K562 (cell line): ENCODE measurements around the gene TFF3. TPM values are rescaled to one million over a fixed set of nuclear protein-coding genes. Genes with fewer than 3 reads are reported as not detected.

Experiments
- ELF2 ChIP-seq: fragments of 250-450 bp; sonication (Bioruptor Pico); IDR thresholded peaks from 2 replicates; pipeline ENCODE4 v1.5.0; 2021; ENCODE audit warnings: mild to moderate bottlenecking
- EP400 ChIP-seq: fragments of 450-650 bp; IDR thresholded peaks from 2 replicates; pipeline ENCODE4 v1.6.1; 2017; ENCODE audit warnings: antibody characterized with exemption, mild to moderate bottlenecking, moderate library complexity
- FOXA1 ChIP-seq: fragments of 450-650 bp; IDR thresholded peaks from 2 replicates; pipeline ENCODE4 v1.6.1; 2016; ENCODE audit warnings: mild to moderate bottlenecking, borderline replicate concordance
- GTF2A2 ChIP-seq: IDR thresholded peaks from 2 replicates; pipeline ENCODE4 v1.6.1; 2016; ENCODE audit warnings: mild to moderate bottlenecking, missing genetic modification characterization, missing compliant biosample characterization
- HDAC8 ChIP-seq: fragments of 450-650 bp; IDR thresholded peaks from 2 replicates; pipeline ENCODE4 v1.6.1; 2016; ENCODE audit warnings: mild to moderate bottlenecking, missing genetic modification characterization, moderate library complexity, missing compliant biosample characterization
- IRF9 ChIP-seq: fragments of 450-650 bp; IDR thresholded peaks from 2 replicates; pipeline ENCODE4 v1.6.1; 2016; ENCODE audit warnings: missing biosample characterization, missing genetic modification characterization
- KLF16 ChIP-seq: IDR thresholded peaks from 2 replicates; pipeline ENCODE4 v1.6.1; 2016; ENCODE audit warnings: antibody characterized with exemption
- NR0B1 ChIP-seq: fragments of 450-650 bp; IDR thresholded peaks from one replicate; pipeline ENCODE4 v1.6.1; 2018; ENCODE audit warnings: mild to moderate bottlenecking, moderate library complexity; ENCODE audit not compliant: partially characterized antibody
- OTX1 ChIP-seq: fragments of 450-650 bp; formaldehyde crosslinking; IDR thresholded peaks from 2 replicates; pipeline ENCODE4 v1.4.0; 2022; ENCODE audit warnings: mild to moderate bottlenecking
- POU5F1 ChIP-seq: fragments of 150-350 bp; IDR thresholded peaks from 2 replicates; pipeline ENCODE4 v1.6.1; 2014; ENCODE audit warnings: borderline replicate concordance, low read length, low read depth, mild to moderate bottlenecking; ENCODE audit not compliant: partially characterized antibody
- SMAD1 ChIP-seq: fragments of 150-350 bp; IDR thresholded peaks from 2 replicates; pipeline ENCODE4 v1.6.1; 2014; ENCODE audit warnings: low read length, low read depth; ENCODE audit not compliant: partially characterized antibody
- SMC3 ChIP-seq: conservative IDR thresholded peaks from 2 replicates; pipeline ENCODE4 v1.6.1; 2011; ENCODE audit warnings: low read depth, low read length, improper control_type of control experiment; ENCODE audit not compliant: insufficient read depth
- U2AF1 ChIP-seq: fragments of 200-400 bp; formaldehyde crosslinking; optimal IDR thresholded peaks from 2 replicates; pipeline ENCODE3; 2017; ENCODE audit warnings: mild to moderate bottlenecking, low read depth, low read length, moderate library complexity
- ZBTB2 ChIP-seq: fragments of 450-650 bp; IDR thresholded peaks from 2 replicates; pipeline ENCODE4 v1.6.1; 2016; ENCODE audit warnings: antibody characterized with exemption
- ZBTB33 ChIP-seq: sonication (generic); formaldehyde crosslinking; IDR thresholded peaks from 2 replicates; pipeline ENCODE4 v1.8.1; 2023; ENCODE audit warnings: mild to moderate bottlenecking, missing genetic modification reagents
- ZKSCAN1 ChIP-seq: fragments of 150-350 bp; IDR thresholded peaks from 2 replicates; pipeline ENCODE4 v1.6.1; 2016; ENCODE audit warnings: low read depth, low read length
- ZNF121 ChIP-seq: sonication (generic); formaldehyde crosslinking; conservative IDR thresholded peaks from 2 replicates; pipeline ENCODE4 v1.8.0; 2022; ENCODE audit warnings: missing genetic modification reagents
- ZNF146 ChIP-seq: IDR thresholded peaks from one replicate; pipeline ENCODE4 v1.6.1; 2018; ENCODE audit warnings: missing compliant biosample characterization; ENCODE audit not compliant: unreplicated experiment
- ZNF512 ChIP-seq: IDR thresholded peaks from 2 replicates; pipeline ENCODE4 v1.6.1; 2016; ENCODE audit warnings: missing genetic modification characterization, missing compliant biosample characterization
- ZNF589 ChIP-seq: fragments of 200-800 bp; sonication (Bioruptor generic); IDR thresholded peaks from 2 replicates; pipeline ENCODE4 v1.6.1; 2016; ENCODE audit warnings: low read depth, missing genetic modification characterization, missing compliant biosample characterization
- polyA plus RNA-seq, 8 experiments: library from polyadenylated mRNA; depleted of rRNA in 4 of 8; stranded (reverse) in 5 of 8; unstranded in 3 of 8; fragments of >200 nt; fragmentation: Nextera tagmentation in 2 of 8; fragmentation: Illumina TruSeq in 1 of 8; extraction: Ambion mirVana in 2 of 8; extraction: Trizol in 1 of 8; gene quantifications; 2 replicates each; pipeline versions ENCODE4 v1.2.1 to v1.2.3, GENCODE V29; 2011 to 2014; ENCODE audit warnings: inconsistent platforms in 1 of 8, missing spikeins in 1 of 8
- total RNA-seq, 7 experiments: library from RNA; depleted of rRNA in 6 of 7; stranded (reverse); fragments of >200 nt in 6 of 7; fragmentation: Illumina TruSeq in 2 of 7; extraction: Trizol in 2 of 7; gene quantifications; 2 replicates each; pipeline versions ENCODE4 v1.2.1 to v1.2.3, GENCODE V29; 2011 to 2021; ENCODE audit warnings: low replicate concordance in 1 of 7

The TFF3 gene
- total and polyA plus RNA-seq, 9 of the 15 experiments (the other 6 are each of a cell fraction or from before 2014, with no cell fraction given): 0.78 TPM; not detected in 8

- no peak for TF ChIP-seq NR0B1
- TF ChIP-seq ZKSCAN1: no peak
- TF ChIP-seq ZBTB33: no peak
- TF ChIP-seq ELF2: no peak
- TF ChIP-seq KLF16: no peak
- TF ChIP-seq GTF2A2: no peak
- peak; percentile 68 for TF ChIP-seq SMC3
- no peak for TF ChIP-seq ZNF589 (CRISPR knock-in tag)
- TF ChIP-seq U2AF1: no peak
- TF ChIP-seq ZNF121 (CRISPR knock-in tag): no peak
- TF ChIP-seq FOXA1: no peak
- TF ChIP-seq ZNF146: no peak
- no peak for TF ChIP-seq SMAD1
- TF ChIP-seq ZBTB2: no peak
- no peak for TF ChIP-seq HDAC8 (tag)
- no peak for TF ChIP-seq POU5F1
- TF ChIP-seq OTX1 (CRISPR knock-in tag): no peak
- TF ChIP-seq EP400: no peak
- TF ChIP-seq ZNF512: no peak
- no peak for TF ChIP-seq IRF9
Observed at GRCh38 chr21:42360317-42360716, 45.1 kb upstream of the TFF3 start (continued).
